NK-92 (cell line): ENCODE results near the gene DGCR6.
"Not testable (repeated sequence)": the region's sequence is repeated elsewhere in the genome, so short reads cannot be mapped to it uniquely, and the experiment has no call there.

Source experiments
- DNase-seq: peaks from one replicate; lab custom pipeline; 2025; ENCODE audit not compliant: unreplicated experiment; lab: John Stamatoyannopoulos, UW

DGCR6 gene

GRCh38 chr22:18959741-18960140 lies 53.6 kb downstream of the DGCR6 start:
- DNase-seq = not testable (repeated sequence)

- not testable (repeated sequence) for DNase-seq
Measured at GRCh38 chr22:18960166-18960820, 54.2 kb downstream of the DGCR6 start.

GRCh38 chr22:18961201-18961600 lies 55.1 kb downstream of the DGCR6 start:
- DNase-seq = not testable (repeated sequence)
